Measurements from ENCODE around the gene FABP3.
A peak's percentile ranks its signal among the peaks of the same experiment; 100 is the strongest.

Gene FABP3

GRCh38 chr1:31373056-31373896 is at the start of gene FABP3:
Gene FABP3, minus strand, starts transcription at chr1:31373076. Its CDS starts 62 bp downstream, at chr1:31373014.
- DNase-seq: peak; percentile 76

- DNase-seq: peak; percentile 55
These were observed 48.6 kb upstream of the FABP3 start for GRCh38 chr1:31421371-31422040.

- DNase-seq: no peak
These were observed 47.8 kb upstream of the FABP3 start for GRCh38 chr1:31420716-31421115.

- DNase-seq: no peak
These were observed 45.9 kb upstream of the FABP3 start for GRCh38 chr1:31418626-31419323.

- no peak for DNase-seq
These were observed 44.3 kb upstream of the FABP3 start for GRCh38 chr1:31417148-31417547.

GRCh38 chr1:31416101-31416736 is 43.3 kb upstream of the FABP3 start:
- no peak for DNase-seq

GRCh38 chr1:31415658-31416057 is 42.8 kb upstream of the FABP3 start:
- DNase-seq: no peak

GRCh38 chr1:31414980-31415370 is 42.1 kb upstream of the FABP3 start:
- no peak for DNase-seq

GRCh38 chr1:31413405-31414001 is 40.6 kb upstream of the FABP3 start:
- peak; percentile 64 for DNase-seq

- peak; percentile 80 for DNase-seq
These were observed 40.0 kb upstream of the FABP3 start, which contains the start of gene SERINC2 for GRCh38 chr1:31412732-31413404. Gene SERINC2, plus strand, starts transcription at chr1:31413213. Its CDS starts 53 bp downstream, at chr1:31413266.

- no peak for DNase-seq
These were observed 39.3 kb upstream of the FABP3 start for GRCh38 chr1:31412205-31412604.

- DNase-seq: no peak
These were observed 38.0 kb upstream of the FABP3 start for GRCh38 chr1:31410871-31411270.

GRCh38 chr1:31409946-31410858 is 37.3 kb upstream of the FABP3 start:
- DNase-seq: no peak

- DNase-seq: no peak
These were observed 36.0 kb upstream of the FABP3 start for GRCh38 chr1:31408788-31409318.

- no peak for DNase-seq
These were observed 34.3 kb upstream of the FABP3 start for GRCh38 chr1:31407029-31407626.

- no peak for DNase-seq
These were observed 32.8 kb upstream of the FABP3 start for GRCh38 chr1:31405578-31406245.

GRCh38 chr1:31401241-31401640 is 28.4 kb upstream of the FABP3 start:
- DNase-seq: no peak

GRCh38 chr1:31400393-31400792 is 27.5 kb upstream of the FABP3 start:
- DNase-seq: no peak

- no peak for DNase-seq
These were observed 27.1 kb upstream of the FABP3 start for GRCh38 chr1:31399976-31400375.

GRCh38 chr1:31398246-31398645 is 25.4 kb upstream of the FABP3 start:
- DNase-seq: peak; percentile 11
